8988T (cell line): ENCODE measurements around the gene NKAP.
"Not testable (repeated sequence)": the region's sequence is repeated elsewhere in the genome, so short reads cannot be mapped to it uniquely, and the experiment has no call there.

Experiments used
- DNase-seq: peaks from one replicate; pipeline ENCODE4 v3.0.0; 2011

The NKAP gene

GRCh38 chrX:119943185-119943988, at the start of gene NKAP:
Gene NKAP, minus strand, starts transcription at chrX:119943751. Its CDS starts 146 bp downstream, at chrX:119943605.
- DNase-seq: peak; percentile 30

- no peak for DNase-seq
Observed at GRCh38 chrX:119991005-119991787, 47.6 kb upstream of the NKAP start.

- DNase-seq: no peak
Observed at GRCh38 chrX:119990556-119991004, 47.0 kb upstream of the NKAP start.

GRCh38 chrX:119989905-119990555, 46.5 kb upstream of the NKAP start:
- DNase-seq: no peak

- DNase-seq: no peak
Observed at GRCh38 chrX:119986203-119986602, 42.7 kb upstream of the NKAP start.

GRCh38 chrX:119984652-119985051, 41.1 kb upstream of the NKAP start:
- no peak for DNase-seq

- no peak for DNase-seq
Observed at GRCh38 chrX:119983494-119983893, 39.9 kb upstream of the NKAP start.

- DNase-seq: no peak
Observed at GRCh38 chrX:119982145-119982544, 38.6 kb upstream of the NKAP start.

GRCh38 chrX:119981286-119982070, 37.9 kb upstream of the NKAP start:
- DNase-seq: no peak

GRCh38 chrX:119977172-119977571, 33.6 kb upstream of the NKAP start:
- DNase-seq: not testable (repeated sequence)

GRCh38 chrX:119971184-119971583, 27.6 kb upstream of the NKAP start:
- DNase-seq: no peak

GRCh38 chrX:119970574-119970973, 27.0 kb upstream of the NKAP start:
- DNase-seq: no peak

GRCh38 chrX:119966837-119967236, 23.3 kb upstream of the NKAP start:
- not testable (repeated sequence) for DNase-seq

- no peak for DNase-seq
Observed at GRCh38 chrX:119960625-119961024, 17.1 kb upstream of the NKAP start.

- DNase-seq: not testable (repeated sequence)
Observed at GRCh38 chrX:119955807-119956570, 12.4 kb upstream of the NKAP start.

GRCh38 chrX:119954374-119954773, 10.8 kb upstream of the NKAP start:
- DNase-seq: no peak

- DNase-seq: no peak
Observed at GRCh38 chrX:119948381-119948780, 4.8 kb upstream of the NKAP start.

GRCh38 chrX:119945481-119945880, 1.9 kb upstream of the NKAP start:
- DNase-seq: no peak

GRCh38 chrX:119942831-119943184, 743 bp downstream of the NKAP start:
- DNase-seq: no peak

GRCh38 chrX:119942173-119942819, 1.3 kb downstream of the NKAP start:
- no peak for DNase-seq

GRCh38 chrX:119941336-119941735, 2.2 kb downstream of the NKAP start:
- no peak for DNase-seq
